ENCODE data around the gene OLFML1.

DNA sequence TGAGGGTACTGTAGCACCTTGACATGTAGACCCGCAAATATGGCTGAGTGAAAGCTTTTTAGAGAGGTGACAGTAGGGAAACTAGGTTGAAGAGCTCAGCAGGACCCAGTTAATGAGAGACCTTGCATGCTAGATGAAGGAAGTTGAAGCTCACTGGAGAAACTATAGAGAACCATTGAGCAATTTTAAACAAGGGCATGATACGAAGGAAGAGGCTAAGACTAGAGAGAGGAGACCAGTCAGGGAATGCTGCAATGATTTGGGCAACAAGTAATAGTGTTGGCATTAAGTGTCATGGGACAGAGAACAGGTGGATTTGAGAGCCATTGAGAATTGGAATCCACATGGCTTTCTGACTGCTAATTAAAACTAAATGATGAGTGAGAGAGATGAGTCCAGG is 4.1 kb downstream of the OLFML1 start:
- TF ChIP-seq, protein P1, sequence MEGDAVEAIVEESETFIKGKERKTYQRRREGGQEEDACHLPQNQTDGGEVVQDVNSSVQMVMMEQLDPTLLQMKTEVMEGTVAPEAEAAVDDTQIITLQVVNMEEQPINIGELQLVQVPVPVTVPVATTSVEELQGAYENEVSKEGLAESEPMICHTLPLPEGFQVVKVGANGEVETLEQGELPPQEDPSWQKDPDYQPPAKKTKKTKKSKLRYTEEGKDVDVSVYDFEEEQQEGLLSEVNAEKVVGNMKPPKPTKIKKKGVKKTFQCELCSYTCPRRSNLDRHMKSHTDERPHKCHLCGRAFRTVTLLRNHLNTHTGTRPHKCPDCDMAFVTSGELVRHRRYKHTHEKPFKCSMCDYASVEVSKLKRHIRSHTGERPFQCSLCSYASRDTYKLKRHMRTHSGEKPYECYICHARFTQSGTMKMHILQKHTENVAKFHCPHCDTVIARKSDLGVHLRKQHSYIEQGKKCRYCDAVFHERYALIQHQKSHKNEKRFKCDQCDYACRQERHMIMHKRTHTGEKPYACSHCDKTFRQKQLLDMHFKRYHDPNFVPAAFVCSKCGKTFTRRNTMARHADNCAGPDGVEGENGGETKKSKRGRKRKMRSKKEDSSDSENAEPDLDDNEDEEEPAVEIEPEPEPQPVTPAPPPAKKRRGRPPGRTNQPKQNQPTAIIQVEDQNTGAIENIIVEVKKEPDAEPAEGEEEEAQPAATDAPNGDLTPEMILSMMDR (IDR thresholded peaks at IDR 0.05): no peak
- no peak for TF ChIP-seq POLR2A (IDR thresholded peaks at IDR 0.05)

Data from adrenal gland (tissue), 5 donors.